NB4 (cell line): Measurements from ENCODE around the gene VAMP2.
A peak's percentile ranks its signal among the peaks of the same experiment; 100 is the strongest.

Experiments
- DNase-seq: peaks from one replicate; pipeline ENCODE4 v3.0.0; 2010; ENCODE audit warnings: low read depth
- H3K4me3 ChIP-seq: one replicate; pipeline ENCODE4 v1.5.1; 2011; ENCODE audit warnings: mild to moderate bottlenecking, low read depth, low read length, moderate library complexity
- MYC ChIP-seq: IDR thresholded peaks from 2 replicates; pipeline ENCODE4 v1.6.1; 2011; ENCODE audit warnings: low read depth, low read length
- POLR2A ChIP-seq: IDR thresholded peaks from 2 replicates; pipeline ENCODE4 v1.6.1; 2011; ENCODE audit warnings: mild to moderate bottlenecking; ENCODE audit not compliant: insufficient read length; ENCODE audit errors: extremely low read depth
- TF ChIP-seq, protein P1 (sequence below): IDR thresholded peaks from 2 replicates; pipeline ENCODE4 v1.6.1; 2011; ENCODE audit warnings: low read depth, low read length
- TF ChIP-seq, protein P2 (sequence below): IDR thresholded peaks from one replicate; pipeline ENCODE4 v1.5.1; 2012; ENCODE audit warnings: low read depth, low read length

Gene VAMP2

DNA sequence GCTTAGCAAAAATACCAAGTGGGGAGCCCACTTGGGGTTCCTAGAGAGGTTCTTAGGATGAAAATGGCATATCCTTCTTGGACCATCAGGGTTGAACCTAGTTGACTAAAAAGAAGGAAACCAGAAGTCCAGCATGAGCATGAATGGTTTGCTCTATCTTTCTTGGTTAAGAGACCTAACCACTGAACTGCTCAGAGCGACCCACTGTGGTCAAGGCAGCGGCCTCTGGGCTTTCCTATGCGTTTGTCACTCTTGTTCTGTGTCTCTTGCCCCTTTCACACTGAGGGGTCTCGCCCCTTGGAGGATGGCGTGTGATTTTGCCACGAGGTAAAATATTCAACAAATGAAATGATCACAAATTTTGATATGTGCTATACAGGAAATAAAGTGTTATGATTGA is 27.8 kb upstream of the VAMP2 start:
- peak overlapping the region; percentile 4 for H3K4me3 ChIP-seq
- TF ChIP-seq, protein P1, sequence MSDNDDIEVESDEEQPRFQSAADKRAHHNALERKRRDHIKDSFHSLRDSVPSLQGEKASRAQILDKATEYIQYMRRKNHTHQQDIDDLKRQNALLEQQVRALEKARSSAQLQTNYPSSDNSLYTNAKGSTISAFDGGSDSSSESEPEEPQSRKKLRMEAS = no peak
- TF ChIP-seq MYC (no peak), POLR2A (no peak)
- TF ChIP-seq, protein P2, sequence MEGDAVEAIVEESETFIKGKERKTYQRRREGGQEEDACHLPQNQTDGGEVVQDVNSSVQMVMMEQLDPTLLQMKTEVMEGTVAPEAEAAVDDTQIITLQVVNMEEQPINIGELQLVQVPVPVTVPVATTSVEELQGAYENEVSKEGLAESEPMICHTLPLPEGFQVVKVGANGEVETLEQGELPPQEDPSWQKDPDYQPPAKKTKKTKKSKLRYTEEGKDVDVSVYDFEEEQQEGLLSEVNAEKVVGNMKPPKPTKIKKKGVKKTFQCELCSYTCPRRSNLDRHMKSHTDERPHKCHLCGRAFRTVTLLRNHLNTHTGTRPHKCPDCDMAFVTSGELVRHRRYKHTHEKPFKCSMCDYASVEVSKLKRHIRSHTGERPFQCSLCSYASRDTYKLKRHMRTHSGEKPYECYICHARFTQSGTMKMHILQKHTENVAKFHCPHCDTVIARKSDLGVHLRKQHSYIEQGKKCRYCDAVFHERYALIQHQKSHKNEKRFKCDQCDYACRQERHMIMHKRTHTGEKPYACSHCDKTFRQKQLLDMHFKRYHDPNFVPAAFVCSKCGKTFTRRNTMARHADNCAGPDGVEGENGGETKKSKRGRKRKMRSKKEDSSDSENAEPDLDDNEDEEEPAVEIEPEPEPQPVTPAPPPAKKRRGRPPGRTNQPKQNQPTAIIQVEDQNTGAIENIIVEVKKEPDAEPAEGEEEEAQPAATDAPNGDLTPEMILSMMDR = no peak
- no peak for DNase-seq

DNA sequence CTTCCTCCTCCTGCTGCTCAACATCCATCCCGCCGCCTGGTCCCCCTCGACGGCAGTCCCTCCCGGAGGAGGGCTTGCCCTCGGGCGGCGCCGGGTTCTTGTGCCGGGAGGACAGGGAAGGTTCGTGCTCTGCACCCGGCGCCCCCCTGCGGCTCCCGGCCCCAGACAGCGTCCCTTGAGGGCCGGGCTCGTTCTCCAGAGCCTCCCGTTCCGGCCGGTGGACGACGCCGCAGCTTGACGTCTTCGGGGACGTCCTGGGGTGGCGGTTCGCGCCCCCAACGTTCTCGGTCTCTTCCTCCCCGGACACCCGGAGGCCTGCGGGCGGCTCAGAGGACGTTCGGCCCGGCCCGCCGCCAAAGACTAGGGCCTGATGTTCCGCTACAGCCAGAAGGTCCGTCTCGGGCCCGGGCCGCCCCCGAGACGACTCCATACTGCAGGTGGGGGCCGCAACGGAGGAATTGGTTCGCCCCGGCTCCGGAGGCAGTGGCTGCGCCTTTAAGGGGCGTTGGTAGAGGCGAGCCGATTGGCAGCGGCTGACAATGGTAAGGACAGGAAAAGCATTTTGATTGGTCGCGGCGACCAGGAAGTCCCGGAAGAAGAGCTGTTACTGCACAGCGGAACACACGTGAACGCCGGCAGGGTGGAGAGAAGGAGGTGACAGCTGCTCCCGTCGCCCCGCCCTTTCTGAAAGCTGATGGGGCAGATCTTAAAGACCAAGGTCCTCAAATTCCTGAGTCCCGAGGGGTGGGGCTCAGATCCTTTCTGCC is 27.1 kb upstream of the VAMP2 start, which contains the start of gene BORCS6:
BORCS6 (minus strand) TSS at position 470 of the 767 bp plus-strand sequence; CDS start at position 430, 40 bp downstream.
- peak within 1 kb of the TSS; percentile 54 for H3K4me3 ChIP-seq
- DNase-seq = peak; percentile 96
- TF ChIP-seq, protein P2 = no peak
- TF ChIP-seq MYC = 0 out of 2 replicates have a peak, but pooled peaks have one; percentile 43
- TF ChIP-seq, protein P1 = peak; percentile 82

- H3K4me3 ChIP-seq = peak overlapping the region; percentile 54
- DNase-seq = no peak
- TF ChIP-seq, protein P1 = no peak
- TF ChIP-seq MYC = no peak
- TF ChIP-seq, protein P2 = no peak
- no peak for TF ChIP-seq POLR2A
Measured at GRCh38 chr17:8189041-8189710, 26.4 kb upstream of the VAMP2 start.

DNA sequence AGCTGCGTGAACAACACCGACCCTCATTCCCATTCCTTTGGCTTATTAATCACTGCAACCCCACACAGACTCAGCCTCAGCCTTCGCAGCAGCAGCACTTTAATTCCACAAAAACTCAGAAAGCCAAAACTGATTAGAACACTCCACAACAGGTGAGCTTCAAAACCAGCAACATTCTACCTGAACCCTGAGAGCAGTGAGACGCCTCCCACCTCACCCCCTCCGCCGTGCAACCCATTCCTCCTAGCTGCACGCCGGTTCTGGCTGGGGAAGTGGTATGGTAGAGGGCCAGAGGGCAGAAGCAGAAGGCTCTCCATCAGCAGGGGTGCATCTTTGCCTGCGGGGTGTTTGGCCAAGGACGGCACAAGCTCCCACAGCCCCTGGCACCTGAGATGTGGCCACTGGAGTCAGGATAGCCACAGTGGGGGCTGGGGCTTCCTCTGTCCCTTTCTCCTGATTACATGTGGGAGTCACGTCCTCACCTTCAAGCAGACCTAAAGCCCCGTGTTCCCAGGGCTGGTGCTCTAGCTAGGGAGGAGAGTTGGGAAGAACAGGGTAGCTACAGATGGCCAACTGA is 25.6 kb upstream of the VAMP2 start:
- H3K4me3 ChIP-seq = peak overlapping the region; percentile 54
- TF ChIP-seq, protein P1 = no peak
- TF ChIP-seq, protein P2 = no peak
- TF ChIP-seq POLR2A (no peak), MYC (no peak)
- DNase-seq = no peak

- TF ChIP-seq, protein P2 = no peak
- TF ChIP-seq, protein P1 = peak; percentile 77
- no peak for TF ChIP-seq POLR2A
- TF ChIP-seq MYC = no peak; the same call in 1 of the 2 replicates
- H3K4me3 ChIP-seq = peak overlapping the region; percentile 57
- peak; percentile 97 for DNase-seq
Measured at GRCh38 chr17:8187517-8188262, 24.9 kb upstream of the VAMP2 start.
